ENCODE results near the gene RASL11B.
"Not testable (repeated sequence)": the region's sequence is repeated elsewhere in the genome, so short reads cannot be mapped to it uniquely, and the experiment has no call there.

Gene RASL11B, protein sequence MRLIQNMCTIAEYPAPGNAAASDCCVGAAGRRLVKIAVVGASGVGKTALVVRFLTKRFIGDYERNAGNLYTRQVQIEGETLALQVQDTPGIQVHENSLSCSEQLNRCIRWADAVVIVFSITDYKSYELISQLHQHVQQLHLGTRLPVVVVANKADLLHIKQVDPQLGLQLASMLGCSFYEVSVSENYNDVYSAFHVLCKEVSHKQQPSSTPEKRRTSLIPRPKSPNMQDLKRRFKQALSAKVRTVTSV

DNA sequence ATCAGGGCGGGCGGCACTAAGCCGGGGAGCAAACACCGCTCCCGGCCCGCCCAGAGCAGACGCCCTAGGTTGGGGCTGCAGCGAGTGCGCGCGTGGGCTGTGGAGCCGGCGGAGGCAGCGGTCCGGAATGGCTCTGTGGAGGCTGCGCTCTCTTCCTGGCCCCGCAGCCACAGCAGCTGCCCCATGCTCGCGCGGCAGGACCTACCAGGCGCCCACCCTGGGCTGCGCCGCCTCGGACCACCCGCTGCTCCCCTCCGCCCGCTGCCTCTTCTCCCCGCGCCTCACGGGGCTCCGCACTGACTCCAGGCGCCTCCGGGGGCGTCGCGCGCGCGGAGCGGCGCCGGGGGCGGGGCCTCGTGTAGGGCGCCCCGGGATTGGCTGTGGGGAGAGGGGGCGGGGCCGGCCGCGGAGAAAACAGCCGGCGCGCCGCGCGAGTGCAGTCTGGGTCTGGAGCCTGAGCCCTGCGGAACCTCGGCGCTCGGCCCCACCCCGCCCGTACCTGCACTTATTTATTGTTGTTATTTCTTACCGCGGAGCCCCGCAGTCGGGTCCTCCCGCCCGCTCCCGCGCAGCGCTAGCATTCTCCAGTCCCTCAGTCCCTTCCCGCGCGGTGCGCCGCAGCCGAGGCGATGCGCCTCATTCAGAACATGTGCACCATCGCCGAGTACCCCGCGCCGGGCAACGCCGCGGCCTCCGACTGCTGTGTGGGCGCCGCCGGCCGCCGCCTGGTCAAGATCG, at the start of gene RASL11B:
RASL11B (plus strand) TSS at position 439 of the 738 bp plus-strand sequence; CDS start at position 630, 191 bp downstream.
- peak; percentile 59 to 70 for DNase-seq (ENCODE audit: low read depth in 2 of 2)

- DNase-seq (ENCODE audit: low read depth in 2 of 2) = no peak
These were observed 48.6 kb upstream of the RASL11B start for GRCh38 chr4:52813546-52813945.

DNA sequence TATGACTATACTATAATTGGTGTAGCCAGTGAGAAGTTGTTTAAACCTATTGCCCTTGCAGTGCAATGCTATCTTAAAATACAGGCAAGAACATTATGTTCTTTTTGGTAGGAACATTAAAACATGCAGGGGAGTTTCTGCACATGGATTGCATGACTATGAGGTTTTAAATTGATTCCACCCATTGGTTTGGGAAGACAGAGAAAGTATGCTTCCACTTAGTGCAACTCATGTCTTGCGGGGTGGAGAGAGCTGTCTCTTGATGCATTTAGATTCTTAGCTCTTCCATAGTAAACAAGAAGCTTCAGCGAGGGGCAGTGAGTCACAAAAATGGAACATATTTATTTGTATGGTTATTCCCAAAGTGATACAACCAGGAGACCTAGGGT, 39.5 kb upstream of the RASL11B start:
- no peak for DNase-seq (ENCODE audit: low read depth in 2 of 2)

DNA sequence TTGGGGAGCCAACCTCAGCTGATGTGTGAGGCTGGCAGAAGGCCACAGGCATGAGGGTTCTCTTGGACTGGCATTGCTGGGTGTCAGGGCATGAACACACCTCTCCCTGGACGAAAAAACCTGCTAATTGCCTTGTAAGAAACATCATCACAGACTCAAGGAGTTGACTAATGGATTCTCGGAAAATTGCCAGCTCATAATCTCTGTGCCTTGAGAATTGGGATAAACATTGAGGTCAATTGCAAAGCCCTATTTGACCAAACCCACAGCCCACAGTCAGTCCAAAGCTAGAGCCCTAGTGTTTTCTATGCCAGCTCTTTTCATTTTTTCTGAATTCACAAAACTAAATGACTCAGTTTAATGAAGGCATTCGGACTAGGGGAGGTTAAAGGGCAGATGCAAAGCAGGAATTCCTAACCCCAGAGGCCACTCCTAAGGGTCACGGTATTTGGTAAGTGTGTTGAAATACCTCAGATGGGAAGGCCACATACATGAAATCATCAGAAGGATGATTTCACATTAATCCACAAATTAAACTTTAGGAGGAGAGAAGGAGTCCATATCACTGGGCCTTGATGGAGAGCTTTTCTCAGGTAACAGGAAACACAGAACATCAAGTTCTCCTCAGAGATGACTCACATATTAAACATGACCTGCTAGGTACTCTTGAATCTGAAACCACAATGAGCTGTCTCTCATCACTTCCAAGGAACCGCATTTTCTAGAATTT, 39.0 kb upstream of the RASL11B start:
- DNase-seq (ENCODE audit: low read depth in 2 of 2) = no peak

- no peak for DNase-seq (ENCODE audit: low read depth in 2 of 2)
These were observed 38.4 kb upstream of the RASL11B start for GRCh38 chr4:52823702-52824092.

- no peak for DNase-seq (ENCODE audit: low read depth in 2 of 2)
These were observed 37.9 kb upstream of the RASL11B start for GRCh38 chr4:52824270-52824602.

DNA sequence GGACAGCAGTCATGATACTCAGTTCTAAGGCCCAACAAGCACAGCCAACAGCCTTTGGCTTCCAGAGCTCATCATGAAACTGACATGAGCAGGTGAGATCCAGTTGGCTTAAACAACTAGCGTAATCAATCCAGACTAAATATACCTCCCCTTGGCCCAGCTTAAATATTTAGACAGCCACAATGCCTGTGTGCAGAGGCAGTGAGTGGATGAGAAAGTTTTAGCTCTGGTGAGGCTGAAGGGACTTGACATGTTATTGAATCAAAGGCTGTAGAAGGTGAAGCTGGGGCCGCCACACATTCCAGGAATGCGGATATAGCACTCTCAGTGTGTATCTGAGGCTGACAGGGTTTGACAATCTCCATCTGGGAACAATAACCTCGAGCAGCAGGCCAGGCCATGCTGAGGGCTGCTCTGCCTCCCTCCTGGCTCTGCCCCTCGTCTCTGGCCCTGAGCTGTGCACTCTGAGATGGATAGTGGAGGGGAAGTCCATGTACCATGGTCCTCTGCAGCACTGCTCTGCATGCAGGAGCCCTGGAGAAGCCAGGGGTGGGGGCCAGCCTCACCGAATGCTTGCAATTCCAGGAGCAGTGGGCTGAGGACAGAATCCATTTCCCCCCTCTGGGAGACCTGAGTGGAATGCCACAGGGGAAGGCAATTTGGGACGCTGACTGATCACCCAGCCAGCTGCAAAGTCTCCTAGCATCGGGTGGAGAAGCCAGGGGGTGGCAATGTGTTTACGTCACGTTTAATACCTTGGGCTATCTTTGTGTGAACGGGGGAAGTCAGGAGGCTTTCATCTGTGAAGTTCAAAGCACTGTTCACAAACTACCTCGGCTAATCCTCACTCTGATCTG, 37.3 kb upstream of the RASL11B start:
- DNase-seq (ENCODE audit: low read depth in 2 of 2) = no peak

GRCh38 chr4:52825460-52826090, 36.5 kb upstream of the RASL11B start:
- no peak for DNase-seq (ENCODE audit: low read depth in 2 of 2)

DNA sequence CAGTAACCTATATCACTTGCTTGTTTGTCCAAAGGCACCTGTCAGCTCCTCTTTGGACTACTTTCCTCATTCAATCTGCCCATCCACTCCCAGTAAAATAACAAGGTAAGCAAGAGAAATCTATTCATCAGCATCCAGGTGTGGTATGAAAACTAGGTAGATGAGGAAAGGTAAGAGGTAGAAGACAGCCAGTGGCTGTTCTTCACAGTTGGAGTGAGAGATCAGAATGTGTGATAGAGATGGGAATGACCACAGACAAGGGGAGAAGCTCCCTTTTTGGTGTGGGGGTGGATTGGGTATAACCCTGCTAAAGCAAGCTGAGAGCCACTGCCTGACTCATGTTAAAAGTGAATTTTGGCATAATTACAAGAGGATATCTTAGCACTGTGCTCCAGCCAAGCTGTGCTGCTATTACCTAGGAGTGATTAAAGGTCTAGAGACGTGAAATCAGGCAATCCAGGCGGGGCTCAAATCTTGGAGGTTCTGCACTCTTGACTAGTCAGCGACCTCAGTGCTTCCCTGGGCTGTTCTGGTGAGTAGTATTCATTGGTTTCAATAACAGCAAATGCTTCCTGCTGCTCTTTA, 28.1 kb upstream of the RASL11B start:
- no peak for DNase-seq (ENCODE audit: low read depth in 2 of 2)

DNA sequence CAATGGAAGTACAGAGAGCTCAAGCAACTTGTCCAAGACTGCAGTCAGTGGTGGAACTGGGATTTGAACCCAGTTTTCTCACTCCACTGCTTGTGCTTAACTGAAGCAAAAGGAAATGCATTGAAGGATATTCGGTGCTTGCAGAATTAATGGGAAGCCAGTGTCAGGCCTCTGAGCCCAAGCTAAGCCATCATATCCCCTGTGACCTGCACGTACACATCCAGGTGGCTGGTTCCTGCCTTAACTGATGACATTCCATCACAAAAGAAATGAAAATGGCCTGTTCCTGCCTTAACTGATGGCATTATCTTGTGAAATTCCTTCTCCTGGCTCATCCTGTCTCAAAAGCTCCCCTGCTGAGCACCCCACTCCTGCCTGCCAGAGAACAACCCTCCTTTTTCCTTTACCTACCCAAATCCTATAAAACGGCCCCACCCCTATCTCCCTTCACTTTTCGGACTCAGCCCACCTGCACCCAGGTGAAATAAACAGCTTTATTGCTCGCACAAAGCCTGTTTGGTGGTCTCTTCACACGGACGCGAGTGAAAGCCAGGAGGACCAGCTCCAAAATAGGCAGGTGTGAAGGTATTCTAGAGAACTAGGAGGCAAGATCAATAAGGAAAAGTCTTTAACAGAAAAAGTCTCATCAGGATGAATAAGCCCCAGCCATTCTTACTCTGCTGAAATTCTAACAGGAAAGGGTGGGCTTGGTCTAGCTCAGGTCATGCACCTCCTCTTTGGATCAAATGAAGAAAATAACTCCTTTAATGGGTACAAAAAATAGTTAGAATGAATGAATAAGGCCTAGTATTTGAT, 27.3 kb upstream of the RASL11B start:
- DNase-seq (ENCODE audit: low read depth in 2 of 2) = not testable (repeated sequence)

DNA sequence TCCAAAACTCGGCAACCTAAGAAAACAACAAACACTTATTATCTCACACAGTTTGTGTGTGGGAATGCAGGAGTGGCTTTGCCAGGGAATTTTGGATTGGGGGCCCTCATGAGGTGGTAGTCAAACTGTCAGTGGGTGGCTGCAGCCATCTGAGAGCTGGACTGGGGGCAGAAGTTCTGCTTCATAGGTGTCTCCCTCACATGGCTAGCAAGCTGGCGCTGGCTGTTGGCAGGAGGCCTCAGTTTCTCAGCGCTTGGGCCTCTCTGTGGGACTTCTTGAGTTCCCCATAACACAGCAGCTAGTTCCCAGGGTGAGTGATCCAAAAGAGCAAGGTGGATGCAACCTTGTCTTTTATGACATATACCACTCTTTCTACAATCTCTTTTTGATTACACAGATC, 26.0 kb upstream of the RASL11B start:
- no peak for DNase-seq (ENCODE audit: low read depth in 2 of 2)

GRCh38 chr4:52836678-52837077, 25.4 kb upstream of the RASL11B start:
- no peak for DNase-seq (ENCODE audit: low read depth in 2 of 2)

DNA sequence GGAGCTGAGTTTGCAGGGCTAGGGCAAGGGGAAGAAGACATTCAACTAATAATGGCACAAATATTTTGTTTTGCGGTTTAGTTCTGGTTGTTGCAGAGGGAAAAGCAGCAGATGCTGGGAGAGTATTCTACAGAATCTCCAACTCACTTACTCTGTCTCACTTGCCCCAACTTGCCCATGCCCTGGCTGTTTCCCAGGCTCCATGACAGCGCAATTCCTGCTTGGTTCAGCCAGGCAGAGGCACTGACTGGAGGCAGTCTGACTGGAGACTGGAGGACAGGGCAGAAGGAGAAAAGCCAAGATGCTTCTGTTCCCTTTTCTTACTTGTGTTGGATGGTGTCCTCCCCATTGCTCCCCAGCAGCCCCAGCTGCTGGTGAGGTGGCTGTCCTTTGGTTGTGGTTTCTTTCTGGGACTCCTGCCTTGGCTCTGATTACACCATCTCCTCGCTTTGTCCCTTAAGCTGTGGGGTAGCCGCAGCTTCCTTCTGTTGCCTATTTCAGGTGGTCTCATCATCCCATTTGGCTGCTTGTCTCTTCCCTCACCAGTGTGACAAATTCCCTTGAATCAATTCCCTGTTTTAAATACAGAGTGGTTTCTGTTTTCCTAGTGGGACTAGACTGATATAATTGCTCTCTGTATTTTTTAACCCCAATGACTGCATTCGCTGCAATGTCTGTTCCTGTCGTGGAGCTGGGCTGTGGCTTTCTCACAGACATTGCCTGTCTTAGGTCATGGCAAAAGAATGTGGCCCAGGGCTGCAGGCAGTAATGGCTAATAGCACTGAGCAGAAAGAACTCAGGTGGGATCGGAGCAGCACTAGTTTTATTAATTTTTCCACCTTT, 24.2 kb upstream of the RASL11B start:
- DNase-seq (ENCODE audit: low read depth in 2 of 2) = no peak

DNA sequence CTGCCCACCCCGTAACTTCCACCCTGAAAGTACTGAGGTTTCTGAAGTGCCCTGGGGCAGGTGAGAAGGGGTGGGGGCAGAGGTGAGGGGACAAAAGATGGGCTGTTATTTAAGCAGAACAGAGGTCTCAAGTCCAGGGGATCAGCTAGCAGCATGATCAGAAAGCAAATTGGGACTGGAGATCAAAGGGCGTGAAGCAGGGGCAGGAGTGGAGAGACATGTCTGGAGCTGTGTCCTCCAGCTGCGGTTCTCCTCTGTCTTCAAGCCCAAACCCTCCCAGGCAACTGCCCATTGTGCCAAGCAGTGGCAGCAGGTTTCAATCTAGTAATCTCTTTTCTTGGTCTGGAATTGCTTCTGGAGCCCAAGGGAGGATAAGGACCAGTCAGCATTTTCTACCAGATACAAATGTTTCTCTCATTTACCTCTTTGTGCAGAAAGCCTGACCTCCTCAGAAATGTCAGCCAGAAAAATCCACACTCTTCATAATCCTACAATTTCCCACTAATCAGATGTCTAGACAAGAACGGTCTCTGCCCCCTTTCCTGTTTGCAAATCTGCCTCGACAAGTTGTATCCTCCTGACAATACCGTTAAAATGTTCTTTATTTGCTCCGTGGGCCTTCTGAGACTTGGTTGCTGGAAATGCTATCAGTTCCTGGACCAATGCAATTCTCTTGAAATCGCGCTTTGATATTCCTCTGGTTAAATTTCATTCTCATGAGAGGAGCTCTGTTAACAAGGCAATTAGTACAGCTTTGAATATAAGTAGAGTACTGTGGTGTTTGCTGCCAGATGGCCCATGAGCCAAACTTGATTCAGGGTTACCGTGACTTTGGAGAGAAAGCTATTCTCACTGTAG, 23.2 kb upstream of the RASL11B start:
- no peak for DNase-seq (ENCODE audit: low read depth in 2 of 2)

DNA sequence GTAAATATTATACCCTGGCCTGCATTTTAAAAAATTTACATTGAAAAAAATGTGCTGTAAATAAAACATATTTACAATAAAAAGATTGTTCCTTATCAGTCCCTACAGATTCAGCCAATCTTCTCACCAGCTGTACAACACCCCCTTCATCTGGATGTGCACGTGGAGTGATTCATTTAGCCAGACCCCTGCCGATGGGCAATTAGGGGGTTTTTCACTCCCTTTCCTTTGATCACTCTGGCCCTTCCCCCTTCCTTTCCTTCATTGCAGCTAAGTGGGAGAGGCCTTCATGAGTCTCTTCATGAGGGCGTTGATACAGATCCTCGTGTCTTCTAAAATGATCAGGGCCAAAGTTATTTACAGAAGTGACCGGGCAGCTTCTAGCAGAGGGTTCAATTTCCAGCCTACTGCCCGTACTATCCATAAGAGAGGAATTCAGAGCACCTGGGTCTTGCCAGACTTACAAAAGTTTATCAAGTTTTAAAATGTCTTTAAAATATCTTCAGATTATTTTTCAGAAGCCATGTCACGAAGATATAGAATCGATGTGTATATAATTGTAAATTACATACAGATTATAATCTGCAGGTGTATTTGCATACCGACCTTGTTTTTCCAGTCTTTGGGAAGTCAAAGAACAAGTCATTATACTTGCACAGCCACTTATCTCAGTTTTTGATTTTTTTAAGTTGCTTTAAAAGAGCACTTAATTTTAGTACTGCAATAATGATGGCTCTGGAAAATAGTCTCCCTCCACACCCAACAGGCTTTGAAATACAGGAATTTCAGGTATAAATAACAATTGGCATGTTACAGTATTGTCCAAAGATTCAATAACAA, 21.4 kb upstream of the RASL11B start:
- DNase-seq (ENCODE audit: low read depth in 2 of 2) = no peak

DNA sequence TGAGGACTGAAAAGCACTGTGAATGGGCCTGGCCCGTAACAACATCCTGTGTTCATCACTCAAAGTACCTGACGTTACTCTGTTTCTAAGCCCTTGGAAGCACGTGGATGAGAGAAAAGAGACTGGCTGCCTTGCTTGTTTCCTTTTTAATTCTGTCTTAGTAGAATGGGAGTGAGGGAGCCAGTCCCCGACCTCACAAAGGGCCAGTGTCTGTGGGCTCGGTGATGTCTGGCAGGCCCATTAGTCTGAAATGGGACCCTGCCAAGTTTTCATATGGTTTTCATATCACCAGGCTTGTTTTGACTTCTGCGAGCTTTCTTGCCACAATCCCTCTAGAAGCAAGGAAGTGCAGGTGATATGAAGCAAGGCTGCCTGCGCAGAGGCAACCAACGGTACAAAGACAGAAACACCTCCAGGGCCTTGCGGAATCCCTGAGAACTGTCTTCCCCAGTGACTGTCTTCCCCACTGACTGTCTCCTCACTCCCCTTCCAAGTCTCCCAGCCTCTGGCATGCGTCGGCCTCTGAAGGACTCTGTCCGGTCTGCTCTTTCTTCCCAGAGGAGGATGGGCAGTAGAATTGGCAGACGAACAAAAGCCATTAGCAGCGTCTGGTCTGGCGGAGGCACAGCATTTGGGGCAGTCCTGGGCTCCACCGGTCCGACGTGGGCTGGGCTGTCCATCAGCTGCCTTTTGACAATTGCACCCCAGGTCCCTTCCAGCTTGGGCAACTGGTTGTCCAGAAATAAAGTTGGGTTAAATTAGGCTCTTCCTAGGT, 20.2 kb upstream of the RASL11B start:
- no peak for DNase-seq (ENCODE audit: low read depth in 2 of 2)

DNA sequence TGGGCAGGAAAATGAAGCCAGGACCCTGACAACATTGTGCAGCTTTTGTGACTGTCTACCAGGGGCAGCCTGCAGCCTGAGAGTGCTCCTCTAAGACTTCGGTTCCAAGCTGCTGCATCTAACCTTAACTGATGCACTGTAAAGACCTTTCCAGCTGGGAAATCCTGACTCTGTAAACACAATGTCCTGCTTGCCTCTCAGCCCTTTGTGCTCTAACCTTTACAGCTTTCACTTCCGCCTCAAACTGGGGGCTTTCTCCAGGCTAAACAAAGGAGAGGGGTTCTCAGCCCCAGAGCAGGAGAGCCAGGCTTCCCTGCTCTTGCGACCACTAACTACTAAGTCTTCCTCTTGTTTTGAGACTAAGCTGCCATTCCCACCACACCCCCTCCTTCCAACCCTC, 19.3 kb upstream of the RASL11B start:
- DNase-seq (ENCODE audit: low read depth in 2 of 2) = no peak
